ENCODE data around the gene CAPZA3.
"Not testable (repeated sequence)": the region's sequence is repeated elsewhere in the genome, so short reads cannot be mapped to it uniquely, and the experiment has no call there.

The CAPZA3 gene, protein sequence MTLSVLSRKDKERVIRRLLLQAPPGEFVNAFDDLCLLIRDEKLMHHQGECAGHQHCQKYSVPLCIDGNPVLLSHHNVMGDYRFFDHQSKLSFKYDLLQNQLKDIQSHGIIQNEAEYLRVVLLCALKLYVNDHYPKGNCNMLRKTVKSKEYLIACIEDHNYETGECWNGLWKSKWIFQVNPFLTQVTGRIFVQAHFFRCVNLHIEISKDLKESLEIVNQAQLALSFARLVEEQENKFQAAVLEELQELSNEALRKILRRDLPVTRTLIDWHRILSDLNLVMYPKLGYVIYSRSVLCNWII

DNA sequence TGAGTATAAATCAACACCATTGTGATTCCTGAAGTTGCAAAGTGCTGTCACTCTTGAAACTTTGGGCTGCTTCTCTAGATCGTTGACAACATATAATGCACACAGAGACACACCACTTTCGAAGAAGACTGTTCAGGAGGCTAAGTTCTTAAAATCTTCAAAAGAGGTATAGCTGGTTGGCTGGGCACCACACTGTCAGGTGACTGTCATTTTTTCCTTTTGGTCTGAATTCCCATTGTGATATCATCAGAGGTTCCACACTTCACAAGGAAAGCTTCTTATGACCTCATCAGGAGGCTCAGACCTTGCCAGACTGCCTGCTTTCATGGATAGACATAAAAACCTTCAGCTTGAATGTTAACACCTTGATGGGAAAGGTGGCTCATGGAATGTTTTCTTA lies at the start of gene CAPZA3, which contains the start of gene PLCZ1:
TSS of gene CAPZA3 (plus strand) at position 301 of the 400 bp plus-strand sequence. CDS start 150 bp downstream, outside the sequence.
TSS of gene PLCZ1 (minus strand) at position 194 of the 400 bp plus-strand sequence. CDS start 641 bp downstream, outside the sequence.
- no peak for DNase-seq

DNA sequence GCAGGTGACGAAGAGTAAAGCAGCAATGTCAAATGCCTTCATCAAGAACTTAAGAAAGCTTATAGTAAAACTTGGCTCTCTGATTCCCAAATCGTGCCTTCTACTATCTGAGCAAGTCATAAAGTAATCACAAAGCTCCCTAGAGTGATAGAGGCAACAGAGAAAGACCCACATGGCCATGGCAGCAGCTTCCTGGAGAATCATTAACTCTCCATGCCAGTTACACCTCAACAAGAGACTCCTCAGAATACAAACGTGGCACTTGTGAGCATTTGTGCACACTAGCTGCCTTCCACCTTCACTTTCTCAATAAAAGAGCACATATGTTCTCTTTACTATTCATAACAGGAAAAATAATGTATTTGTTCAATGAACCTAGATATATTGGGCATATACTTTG lies 48.1 kb upstream of the CAPZA3 start:
- DNase-seq = no peak

DNA sequence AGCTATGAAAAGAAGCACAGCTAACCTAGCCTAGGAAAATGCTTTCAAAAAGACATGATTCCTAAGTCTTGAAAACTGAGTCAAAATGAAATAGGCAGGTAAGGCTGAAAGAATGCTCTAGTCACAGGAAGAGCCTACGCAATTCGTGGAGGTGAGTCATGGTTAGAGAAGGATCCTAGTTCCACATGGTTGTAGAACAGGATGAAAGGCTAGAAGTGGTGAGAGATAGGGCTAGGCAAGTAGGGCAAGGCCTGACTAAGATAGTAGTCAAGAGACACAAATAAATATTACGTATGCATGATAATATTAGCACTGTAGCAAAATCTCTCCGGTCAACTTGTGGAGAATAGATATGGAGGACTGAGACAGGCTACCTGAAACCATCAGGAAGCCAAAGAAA lies 47.3 kb upstream of the CAPZA3 start:
- DNase-seq = no peak

DNA sequence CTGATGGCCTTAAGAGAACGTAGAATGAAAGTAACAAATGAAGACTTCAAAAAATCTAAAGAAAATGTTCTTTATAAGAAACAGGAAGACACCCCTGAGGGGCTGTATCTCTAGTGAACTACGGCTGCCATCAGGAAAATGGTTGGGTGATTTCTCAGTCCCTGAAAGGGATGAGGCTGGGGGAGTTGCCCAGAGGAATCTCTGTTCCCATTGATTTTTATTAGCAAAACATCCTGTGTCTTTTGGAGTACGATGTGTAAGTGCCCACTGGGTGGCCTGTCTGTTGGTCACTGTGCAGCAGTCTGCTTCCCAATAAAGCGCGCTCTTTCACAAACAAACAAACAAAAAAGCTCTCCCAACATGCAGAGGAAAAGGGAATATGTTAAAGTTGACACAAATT lies 43.9 kb upstream of the CAPZA3 start:
- DNase-seq = not testable (repeated sequence)

DNA sequence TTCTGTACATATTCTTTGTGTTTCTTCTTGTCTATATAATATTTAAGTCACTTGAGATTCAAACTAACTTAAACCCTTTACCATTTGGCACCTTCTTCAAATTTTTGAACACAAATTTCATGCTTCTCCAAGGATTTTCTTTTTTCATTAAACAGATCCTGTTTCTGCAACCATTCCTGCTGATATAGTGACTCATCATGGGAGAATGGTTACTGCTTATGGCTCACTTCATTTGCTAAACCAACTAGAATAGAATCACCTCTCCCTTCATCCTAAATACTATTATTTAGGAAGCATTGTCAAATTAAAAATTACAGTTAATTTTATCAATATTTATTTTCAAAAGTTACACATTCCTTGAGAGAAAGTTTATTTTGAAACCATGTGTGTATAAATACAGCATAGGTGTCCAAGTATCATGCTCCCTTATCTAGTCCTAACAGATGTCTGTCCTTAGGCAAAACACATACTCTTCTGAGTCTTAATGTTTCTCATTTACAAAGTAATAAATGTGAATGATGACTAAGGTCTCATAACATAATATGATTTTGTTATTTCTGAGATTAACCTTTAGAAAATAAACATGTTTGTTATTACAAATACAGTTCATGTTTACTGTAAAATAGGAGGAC lies 40.8 kb upstream of the CAPZA3 start:
- DNase-seq = no peak

DNA sequence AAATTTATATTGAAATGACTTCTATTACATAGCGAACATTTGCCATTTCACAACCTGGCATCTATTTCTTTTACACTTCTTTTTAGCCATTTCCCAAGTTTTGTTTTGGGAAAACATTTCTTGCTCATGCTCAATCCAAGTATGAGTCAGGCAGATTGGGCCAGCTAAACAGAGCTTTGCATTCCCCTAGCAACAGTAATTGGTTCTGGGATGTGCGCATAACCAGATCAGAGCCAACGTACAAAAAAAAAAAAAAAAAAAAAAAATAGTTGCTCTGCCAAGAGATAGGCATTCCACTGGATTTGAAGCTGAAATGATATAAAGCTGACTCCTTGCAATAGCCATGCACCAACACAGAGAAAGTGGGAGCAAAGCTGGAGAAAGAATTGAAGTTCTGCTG lies 37.6 kb upstream of the CAPZA3 start:
- DNase-seq = no peak

DNA sequence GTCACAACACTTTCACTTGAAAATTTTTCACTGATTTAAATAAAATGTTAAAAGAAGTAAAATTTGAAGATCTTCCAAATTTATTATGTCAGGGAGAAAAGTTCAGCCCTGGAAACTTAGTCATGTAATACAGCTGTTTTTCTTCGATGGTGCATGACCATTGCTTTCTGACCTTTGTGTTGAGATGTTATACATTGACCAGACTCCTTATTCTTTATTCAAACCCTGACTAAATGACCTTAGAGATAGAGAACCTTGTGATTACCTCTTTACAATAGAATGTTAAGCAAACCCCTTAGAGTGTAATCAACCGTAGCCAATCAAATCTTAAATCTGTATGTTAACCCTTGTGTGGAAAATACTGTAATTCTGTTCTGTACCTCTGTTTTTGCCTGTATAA lies 34.6 kb upstream of the CAPZA3 start:
- DNase-seq = no peak

DNA sequence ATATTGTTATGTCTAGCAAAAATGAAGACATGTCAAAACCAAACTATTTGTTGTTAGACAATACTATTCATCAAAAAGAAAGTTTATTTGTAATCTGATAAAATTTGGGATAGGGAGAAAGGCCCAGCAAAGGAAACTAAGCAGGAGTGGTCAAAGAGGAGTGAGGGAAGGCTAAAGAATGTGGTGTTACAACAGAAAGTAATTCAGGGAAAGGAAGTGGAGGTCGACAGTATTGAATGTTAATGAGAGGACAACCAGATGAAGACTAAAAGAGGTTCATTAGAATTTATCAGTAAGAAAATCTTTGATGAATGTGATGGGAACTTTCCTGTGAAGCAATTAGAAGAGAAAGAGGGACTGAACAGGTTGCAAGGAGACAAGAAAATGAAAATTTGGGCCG lies 34.0 kb upstream of the CAPZA3 start:
- no peak for DNase-seq

DNA sequence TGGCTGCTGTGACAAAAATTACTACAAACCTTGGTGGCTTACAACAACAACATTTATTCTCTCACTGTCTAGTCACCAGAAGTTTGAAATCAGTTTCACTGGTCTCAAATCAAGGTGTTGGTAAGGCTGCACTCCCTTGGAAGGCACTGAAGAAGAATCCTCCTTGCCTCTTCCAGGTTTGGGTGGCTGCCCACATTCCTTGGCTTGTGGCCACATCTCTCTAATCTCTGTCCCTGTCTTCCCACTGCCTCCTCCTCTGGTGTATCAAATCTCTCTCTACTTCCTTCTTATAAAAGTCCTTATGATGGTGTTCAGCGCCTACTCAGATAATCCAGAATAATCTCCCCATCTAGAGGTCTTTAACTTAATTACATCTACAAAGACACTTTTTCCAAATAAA lies 31.1 kb upstream of the CAPZA3 start:
- DNase-seq = no peak

DNA sequence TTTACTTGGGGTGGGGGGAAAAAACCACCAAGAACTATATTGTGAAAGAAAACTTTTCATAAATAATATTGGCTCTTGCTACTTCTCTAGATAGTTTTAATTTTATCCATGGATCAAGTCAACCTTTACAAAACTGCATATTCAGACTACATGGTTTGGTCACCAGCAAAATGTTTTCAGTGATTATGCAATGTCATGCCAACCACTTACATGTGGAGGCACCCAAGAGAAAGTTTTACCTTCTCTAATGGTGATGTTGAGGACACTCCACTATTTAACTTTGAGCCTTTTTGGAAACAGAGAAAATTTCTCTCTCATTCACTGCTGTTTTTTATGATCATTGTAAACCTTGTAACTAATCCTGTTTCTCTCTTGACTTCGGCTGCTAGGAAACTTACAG lies 21.7 kb upstream of the CAPZA3 start:
- DNase-seq = no peak

DNA sequence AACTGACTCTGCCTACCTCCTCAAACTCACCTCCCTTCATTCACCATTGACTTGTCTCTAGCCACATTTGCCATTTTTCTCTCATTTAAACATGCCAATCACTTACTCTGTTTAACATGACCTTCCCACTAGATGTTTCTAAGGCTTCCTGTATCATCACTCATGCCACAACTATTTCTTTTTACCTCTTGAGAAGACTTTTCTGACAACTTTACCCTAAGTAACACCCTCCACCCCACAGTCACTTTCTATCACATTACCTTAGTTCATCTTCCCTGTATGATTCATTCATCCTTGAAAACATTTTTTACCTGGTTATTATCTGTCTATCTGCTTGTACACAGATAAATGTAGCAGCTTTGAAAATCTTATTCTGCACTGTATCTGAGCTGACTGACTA lies 19.5 kb upstream of the CAPZA3 start:
- DNase-seq = no peak

DNA sequence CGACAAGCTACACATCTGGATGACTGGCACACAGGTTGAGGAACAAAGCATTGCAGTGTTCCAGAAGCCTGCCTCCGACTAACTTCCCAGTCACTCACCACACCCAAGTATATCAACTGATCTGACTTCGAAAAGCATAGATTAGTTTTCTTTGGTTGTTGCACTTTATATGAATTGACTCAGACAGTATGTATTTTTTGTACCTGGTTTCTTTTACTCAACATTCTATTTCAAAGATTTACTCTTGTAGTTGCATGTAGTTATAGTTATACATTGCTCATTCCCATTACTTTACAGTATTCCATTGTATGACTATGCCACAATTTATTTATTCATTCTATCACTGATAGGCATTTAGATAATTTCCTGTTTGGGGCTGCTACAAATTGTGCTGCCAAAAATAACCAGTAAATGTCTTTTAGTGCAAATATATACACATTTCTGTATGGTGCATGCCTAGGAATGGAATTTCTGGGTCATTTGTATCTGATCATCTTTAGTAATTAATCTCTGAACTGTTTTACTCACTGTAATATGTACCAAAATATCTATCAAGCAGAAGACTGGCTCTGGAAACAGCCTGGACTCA lies 17.9 kb upstream of the CAPZA3 start:
- DNase-seq = no peak

DNA sequence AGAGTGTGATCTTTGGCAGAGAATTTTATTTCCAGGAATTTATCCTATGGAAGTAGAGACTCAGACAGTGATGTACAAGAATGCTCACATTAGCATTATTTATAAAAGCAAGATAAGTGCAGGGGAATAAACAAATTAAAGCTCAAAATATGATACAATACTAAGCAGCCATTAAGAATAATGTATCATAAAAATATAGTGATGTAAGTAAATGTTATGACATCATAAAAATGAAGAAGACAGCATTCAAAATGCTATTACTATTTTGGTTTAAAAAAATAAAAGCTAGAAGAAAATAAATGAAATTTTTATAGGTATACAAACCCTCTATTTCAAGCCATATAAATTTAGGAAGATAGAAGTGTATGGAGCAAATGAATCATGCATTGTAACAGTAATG lies 17.2 kb upstream of the CAPZA3 start:
- no peak for DNase-seq

DNA sequence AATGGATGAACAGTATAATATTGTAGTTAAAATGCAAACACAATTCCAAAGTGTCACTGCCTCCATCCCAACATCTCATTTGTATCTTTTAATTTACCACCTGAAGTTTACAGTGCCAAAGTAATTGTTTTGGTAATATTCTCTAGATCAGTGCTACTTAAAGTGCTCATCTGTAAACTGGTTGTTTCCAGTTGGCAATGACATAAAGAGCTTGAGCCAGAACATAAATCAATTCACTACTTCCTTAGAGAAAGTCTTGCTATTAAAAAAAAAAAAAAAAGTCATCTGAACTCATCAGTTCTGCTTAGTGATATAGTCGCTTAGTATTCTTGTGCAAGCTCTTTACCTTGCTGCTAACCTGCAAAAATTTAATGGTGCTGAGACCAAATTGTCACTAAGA lies 16.5 kb upstream of the CAPZA3 start:
- no peak for DNase-seq

DNA sequence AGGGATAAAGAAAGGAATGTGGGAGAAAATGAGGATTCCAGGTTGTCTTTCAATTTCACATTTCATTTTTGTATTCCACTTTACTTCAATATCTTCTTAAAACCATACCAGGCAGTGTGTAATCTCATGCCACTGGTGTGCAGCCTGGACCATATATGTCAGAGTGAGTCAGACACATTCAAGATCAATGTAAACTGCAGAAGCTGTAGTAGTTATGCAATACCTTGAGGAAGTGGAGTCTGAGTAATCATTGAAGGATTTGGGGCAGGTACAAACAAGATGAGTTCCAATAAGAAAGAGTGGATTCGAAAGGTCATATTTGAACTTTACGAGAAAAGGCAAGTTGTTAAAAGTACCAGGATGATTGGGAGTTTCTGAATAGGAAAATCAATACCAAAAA lies 14.2 kb upstream of the CAPZA3 start:
- DNase-seq = no peak

DNA sequence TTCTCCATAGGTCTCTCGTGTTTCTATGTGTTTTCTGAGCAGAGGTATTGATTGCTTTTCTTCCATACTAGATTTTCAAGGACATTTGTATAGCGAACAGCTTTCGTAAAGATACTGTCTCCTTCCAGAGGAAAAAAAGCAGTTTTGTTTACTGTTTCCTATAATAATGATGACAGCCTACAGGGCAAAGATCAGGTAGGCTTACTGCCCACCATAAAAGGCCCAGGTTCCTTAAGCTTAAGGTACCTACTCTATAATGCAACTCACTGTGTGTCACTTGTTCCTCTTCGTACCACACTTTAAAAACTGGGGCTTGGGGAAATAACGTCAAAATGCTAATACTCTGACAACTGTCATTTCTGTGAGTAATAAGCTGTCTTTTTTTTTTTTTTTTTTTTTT lies 6.8 kb upstream of the CAPZA3 start:
- DNase-seq = no peak

DNA sequence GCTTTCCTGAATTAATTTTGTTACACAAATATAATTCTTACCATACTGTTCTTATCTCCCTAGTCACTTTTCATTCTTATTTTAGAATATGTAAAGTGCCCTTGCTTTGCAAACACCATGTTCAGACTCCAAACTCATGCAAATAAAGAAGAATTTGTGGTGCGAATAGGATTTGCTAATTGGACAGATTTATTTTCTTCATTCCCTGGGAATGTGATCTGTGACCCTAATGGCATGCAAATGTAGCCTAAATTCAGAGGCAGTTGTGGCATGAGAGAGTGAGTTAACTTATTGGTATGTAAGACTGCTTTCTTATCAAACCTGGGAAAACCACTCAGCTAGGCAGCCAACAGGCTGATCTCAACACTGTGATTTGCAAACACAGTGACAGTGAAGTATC lies 10.0 kb downstream of the CAPZA3 start:
- no peak for DNase-seq

DNA sequence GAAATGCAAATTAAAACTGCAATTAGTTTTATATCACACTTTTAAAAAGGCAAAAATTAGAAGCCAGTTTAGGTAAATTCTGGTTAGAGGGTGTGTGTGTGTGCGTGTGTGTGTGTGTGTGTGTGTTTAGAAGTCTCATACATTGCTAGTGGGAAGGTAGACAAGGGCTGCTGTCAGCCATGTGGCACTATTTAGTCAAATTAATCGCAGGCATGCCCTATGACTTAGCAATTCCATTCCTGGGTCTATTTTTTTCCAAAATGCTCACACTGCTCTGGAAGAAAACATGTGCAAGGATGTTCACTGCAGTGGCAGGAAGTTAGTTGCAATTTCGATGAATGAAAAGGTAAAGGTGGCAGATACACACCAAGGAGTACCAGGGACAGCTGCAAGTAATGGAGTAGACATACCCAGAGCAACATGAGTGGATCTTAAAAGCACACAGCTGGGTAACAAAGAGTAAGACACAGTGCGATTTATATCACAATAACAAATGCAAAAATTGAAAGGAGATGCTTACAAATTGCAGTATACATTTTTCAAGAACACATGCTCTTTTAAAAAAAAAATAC lies 11.6 kb downstream of the CAPZA3 start:
- DNase-seq = no peak

DNA sequence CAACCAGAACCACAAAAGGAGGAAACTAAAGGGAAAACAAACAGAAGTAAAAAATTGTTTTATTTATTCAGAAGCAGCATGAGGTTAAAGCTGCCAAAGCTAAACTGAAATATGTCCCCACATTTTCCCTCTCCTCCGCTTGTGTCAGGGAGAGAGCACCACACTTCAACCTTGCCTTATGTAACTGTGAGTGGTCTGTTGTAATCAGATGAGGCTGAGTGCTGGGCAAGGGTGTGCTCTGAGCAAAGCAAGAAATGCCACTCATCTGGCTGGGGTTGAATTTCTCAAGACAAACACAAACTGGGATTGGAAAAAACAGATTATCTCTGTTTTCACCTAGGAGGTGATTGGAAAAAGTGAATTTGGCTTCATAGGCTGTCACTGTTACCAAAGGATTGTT lies 12.2 kb downstream of the CAPZA3 start:
- no peak for DNase-seq

DNA sequence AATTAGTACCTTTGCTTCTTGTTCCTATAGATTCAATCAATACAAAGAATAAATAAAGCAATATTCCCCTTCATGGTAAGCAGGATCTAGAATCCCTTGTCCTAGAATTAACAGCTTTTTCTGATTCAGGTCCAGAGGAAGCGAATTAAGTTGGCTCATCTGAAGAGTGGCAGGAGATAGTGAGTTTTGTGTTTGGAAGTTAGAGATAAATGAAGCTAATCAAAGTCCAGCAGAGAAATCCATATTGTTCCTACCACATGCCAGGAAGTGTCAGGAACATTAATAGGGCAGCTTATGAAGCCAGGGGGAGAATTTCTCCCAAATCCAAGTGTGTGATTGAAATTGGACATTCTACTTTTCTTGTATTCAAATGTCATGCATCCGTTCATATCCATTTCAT lies 13.9 kb downstream of the CAPZA3 start:
- DNase-seq = no peak

DNA sequence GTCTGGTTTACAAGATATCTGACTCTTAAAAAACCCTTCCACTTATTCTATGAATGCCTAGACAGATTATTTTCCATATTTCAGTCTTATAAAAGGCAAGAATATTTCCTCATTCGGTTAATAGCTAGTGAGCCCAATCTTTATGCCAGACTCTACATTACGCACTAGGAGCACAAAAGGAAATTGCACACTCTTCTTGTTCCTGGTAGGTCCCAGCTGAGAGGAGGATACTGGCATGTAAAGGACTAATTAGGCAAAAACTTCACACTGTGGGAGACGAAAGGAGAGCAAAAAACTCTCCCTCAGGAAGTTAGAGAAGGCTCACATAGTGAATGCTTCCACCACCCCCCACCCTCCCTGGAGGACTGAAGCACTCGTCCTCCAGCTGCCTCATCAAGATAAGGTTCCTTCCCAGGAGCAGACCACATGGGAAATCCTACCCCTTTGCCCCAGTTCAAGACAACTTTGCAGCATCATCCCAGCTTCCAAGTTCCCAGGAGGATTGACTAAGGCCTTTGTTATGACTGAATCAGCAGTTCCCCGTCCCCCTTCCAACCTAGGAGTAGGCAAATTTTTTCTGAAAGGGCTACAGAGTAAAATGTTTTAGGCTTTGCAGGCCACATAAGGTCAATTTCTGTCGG lies 14.5 kb downstream of the CAPZA3 start:
- DNase-seq = no peak

DNA sequence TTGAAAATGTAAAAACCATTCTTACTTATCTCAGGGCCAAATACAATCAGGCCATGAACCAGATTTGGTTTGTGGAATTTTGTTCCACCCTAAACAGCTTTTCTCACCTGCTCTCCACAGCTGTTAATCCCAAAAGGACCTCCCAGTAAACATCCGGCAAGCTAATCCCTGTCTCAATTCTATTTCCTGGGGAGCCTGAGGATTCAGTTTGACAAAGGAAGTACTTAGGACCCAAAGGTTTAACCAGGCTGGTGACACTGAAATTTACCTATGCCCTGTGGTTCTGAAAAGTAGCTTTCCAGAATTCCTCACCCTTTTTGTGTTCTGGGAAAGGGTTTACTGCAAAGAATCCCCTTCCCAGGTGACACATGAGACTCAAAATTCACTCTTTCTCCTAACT lies 15.0 kb downstream of the CAPZA3 start:
- DNase-seq = no peak

DNA sequence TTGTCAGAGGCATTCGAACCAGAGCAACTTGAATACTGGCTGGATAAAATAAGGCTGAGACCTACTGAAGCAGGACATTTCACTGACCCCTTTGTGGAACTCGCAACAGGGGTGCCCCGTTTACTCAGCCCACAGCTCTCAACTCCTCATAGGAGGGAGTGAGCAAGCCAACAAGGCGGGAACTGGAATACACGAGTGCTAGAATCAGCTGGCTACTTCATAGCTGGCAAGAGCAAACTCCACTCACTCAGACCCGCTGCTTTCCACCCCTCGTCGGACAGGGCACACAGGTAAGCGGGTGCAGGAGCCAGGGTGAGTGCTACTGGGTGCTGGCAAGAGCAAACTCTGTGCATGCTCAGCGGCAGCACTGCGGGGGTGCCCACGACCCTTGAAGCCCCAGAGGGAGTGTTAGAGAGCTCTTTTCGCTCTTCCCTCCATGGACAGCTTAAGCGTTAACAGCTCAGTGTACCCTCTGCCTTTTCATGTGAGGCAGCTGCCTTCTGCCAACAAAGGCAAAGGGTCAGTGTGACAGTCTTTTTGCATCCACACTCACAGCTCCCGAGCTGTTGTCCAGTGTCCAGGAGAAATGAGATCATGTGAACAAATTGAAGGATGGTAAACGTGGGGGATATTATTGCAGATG lies 15.7 kb downstream of the CAPZA3 start:
- no peak for DNase-seq

Measured in CD4-positive, alpha-beta T cell treated with Interferon gamma for 1 hour (primary cell).